Mesodermal cell (in vitro differentiated cells): ENCODE results near the gene RDH12.

Experiments
- H3K27ac ChIP-seq: 2 replicates; pipeline ENCODE4 v1.7.0; 2013; ENCODE audit warnings: mild to moderate bottlenecking, low read depth, low read length, moderate library complexity; ENCODE audit not compliant: severe bottlenecking
- H3K36me3 ChIP-seq: 2 replicates; pipeline ENCODE4 v1.7.1; 2013; ENCODE audit warnings: mild to moderate bottlenecking, low read length, moderate library complexity; ENCODE audit not compliant: control insufficient read depth, insufficient read depth
- H3K4me1 ChIP-seq: one replicate; pipeline ENCODE4 v1.7.1; 2013; ENCODE audit warnings: mild to moderate bottlenecking, low read length; ENCODE audit not compliant: insufficient read depth, control insufficient read depth, poor library complexity, severe bottlenecking
- H3K4me3 ChIP-seq: 2 replicates; pipeline ENCODE4 v1.7.0; 2013; ENCODE audit warnings: low read length, control low read depth, mild to moderate bottlenecking; ENCODE audit not compliant: insufficient read depth, poor library complexity, severe bottlenecking; ENCODE audit errors: extremely low read depth
- H3K9me3 ChIP-seq: 2 replicates; pipeline ENCODE4 v1.7.1; 2013; ENCODE audit warnings: mild to moderate bottlenecking, low read length, moderate library complexity; ENCODE audit not compliant: control insufficient read depth
- WGBS, 2 experiments: methylation state at CpG; one replicate each; pipeline ENCODE4 v1.1.5; 2013; ENCODE audit warnings: missing lambda C conversion rate in 2 of 2; ENCODE audit not compliant: insufficient coverage in 2 of 2; 5-methylcytosine and 5-hydroxymethylcytosine counted together

Gene RDH12

DNA sequence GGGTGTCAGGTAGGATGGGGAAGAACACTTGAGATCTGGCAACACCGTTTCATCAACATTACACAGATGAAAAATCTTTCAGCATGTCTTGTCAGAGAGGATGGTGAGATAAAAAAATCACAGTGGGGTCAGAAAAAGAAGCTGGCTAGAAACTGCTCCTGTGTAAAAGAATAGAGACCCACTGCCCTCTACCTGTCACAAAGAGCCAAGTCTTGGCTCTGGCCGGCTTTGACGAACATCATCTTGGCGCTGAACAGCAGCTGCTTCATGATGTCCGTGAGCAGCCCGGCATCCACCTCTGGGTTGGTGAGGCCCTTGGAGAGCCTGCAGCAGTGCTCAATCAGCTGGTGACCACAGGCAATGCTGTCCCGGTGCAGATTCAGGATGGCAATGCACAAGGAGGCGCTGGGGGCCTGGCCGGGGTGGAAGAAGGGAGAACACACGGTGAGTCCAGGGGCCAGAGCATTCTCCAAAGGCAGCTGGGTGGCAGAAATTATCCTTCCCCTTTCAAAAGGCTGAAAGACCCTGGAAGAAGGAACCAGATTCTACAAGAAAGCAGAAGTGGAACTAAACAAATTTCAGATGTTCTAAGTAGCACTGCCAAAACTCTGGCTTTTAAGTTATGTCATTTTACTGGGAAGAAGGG lies 64.5 kb downstream of the RDH12 start:
- Histone ChIP-seq H3K9me3 (no peaks in the 10 kb centered on the region), H3K4me3 (no peak overlapping the region), H3K36me3 (peaks cover 91% of the 10 kb centered on the region), H3K27ac (no peak overlapping the region), H3K4me1 (no peaks in the 10 kb centered on the region)
- 93 to 99% methylated on average over 7 to 8 of the region's 10 CpGs for WGBS, 2 experiments

DNA sequence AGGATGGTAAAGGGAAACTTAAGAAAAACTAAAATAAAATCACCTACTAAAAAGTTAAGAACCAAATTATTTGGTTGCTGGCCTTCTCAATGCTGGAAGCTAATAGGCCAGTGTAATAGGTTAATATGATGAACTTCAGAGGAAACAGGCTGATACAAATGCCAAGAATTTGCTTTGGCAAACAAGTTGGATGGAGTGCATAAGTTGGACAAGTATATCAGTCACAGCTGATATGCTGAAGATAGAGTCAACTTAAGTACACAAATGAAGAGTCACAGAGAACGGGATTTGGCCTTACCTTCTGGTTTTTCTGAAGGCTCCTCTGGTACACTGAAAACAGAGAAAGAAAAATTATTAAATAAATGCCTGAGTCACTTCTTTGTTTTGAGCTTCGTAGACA lies 66.5 kb downstream of the RDH12 start:
- Histone ChIP-seq H3K36me3 (peaks cover 89% of the 10 kb centered on the region), H3K9me3 (no peaks in the 10 kb centered on the region), H3K4me3 (no peak overlapping the region), H3K27ac (no peak overlapping the region), H3K4me1 (no peaks in the 10 kb centered on the region)
- WGBS, 2 experiments, result 100% methylated on average over 1 of the region's 2 CpGs; no CpG with 5 or more reads in 1 of the 2 experiments

DNA sequence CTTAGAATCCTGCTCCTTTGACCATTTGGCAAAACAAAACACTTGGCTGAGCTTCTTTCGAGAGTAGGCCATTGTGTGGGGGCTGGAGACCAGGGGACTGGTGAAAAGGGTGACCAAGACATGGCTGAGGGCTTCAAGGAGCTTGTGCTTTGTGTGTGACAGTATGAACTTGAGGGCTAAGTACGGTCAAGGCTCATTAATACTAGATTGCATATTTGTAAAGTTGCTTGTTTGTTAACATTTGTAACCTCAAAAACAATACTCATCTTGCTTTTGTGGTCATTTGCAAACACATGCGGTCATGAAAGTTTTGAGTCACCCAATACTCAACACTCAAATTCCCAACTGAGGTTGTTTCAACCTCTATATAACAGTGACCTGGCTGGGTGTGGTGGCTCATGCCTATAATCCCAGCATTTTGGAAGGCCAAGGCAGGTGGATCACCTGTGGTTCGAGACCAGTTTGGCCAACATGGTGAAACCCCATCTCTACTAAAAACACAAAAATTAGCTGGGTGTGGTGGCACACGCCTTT lies 72.2 kb downstream of the RDH12 start:
- no peaks in the 10 kb centered on the region for H3K9me3 ChIP-seq
- 90 to 100% methylated on average over 2 to 3 of the region's 5 CpGs for WGBS, 2 experiments
- no peak overlapping the region for H3K27ac ChIP-seq
- H3K36me3 ChIP-seq, result peaks cover 92% of the 10 kb centered on the region
- no peak overlapping the region for H3K4me3 ChIP-seq
- H3K4me1 ChIP-seq, result no peaks in the 10 kb centered on the region

DNA sequence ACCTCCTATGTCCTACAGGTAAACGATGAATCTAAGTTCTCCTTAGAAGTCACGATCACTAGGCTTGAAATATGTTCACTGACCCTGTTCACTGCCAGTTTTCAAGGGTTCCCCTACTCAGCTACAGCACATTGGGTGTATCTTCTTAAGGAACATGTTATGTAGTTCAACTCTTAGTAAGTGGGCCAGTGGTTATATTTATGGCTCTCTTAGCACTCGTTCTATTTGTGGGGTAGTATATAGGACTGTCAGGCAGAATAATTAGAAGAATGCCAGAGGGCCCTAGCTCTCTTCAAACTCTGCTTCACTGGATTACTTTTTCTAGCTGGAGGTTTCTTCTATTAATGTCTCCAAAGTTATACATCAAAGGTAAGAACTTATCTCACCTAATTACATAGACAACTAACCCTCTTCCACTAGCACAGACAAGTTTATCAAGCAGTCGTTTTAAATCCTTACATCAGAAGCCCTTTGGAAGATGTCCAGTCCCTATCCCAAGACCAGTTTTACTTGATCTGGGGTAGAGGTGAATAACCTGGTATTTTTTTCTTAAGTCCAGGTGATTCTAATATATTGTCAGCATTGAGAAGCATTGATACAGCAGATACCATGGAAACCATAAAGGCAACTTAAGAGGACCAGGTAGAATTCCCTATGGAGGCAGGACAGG lies 75.1 kb downstream of the RDH12 start:
- Histone ChIP-seq H3K9me3 (no peaks in the 10 kb centered on the region), H3K36me3 (peaks cover 95% of the 10 kb centered on the region), H3K27ac (no peak overlapping the region), H3K4me1 (no peaks in the 10 kb centered on the region), H3K4me3 (no peak overlapping the region)
- WGBS, 2 experiments, result 94 to 100% methylated on average over 2 to 3 of the region's 4 CpGs

DNA sequence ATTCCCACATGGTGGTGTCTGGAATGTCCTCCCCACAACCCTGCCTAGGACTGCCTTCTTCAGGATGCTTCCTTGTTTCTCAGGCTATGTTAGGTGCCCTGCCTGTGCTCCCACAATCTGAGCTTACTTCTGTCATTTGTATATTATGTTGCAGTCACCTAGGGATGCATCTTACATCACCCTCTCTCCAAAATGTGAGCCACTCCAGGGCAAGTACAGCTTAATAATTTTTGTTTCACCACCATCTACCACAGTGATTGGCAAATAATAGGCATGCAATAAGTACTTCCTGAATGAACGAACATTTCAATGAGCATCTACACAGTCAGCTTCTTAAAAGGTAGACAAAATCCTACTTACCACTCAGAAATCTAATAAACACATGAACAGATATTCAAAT lies 77.1 kb downstream of the RDH12 start:
- H3K36me3 ChIP-seq, result peaks cover 96% of the 10 kb centered on the region
- WGBS, 2 experiments, result 100% methylated on average over 1 of the region's 1 CpG

DNA sequence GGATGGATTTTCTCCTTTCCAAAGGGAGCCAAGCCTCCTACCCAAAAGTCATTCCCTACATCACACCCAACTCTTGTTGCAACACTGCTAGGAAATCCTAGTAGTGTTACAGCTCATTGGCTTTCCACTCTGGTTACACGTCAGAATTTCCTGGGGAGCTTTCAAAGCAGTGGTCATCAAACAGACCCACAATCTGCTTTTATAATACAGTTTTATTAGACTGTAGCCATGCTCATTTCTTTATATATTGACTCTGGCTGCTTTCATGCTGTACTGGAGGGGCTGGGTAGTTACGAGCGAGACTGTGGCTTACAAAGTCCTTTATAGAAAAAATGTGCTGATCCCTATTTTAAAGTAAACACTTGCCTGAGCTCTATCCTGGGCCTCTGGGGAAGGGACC lies 80.4 kb downstream of the RDH12 start:
- H3K27ac ChIP-seq, result no peak overlapping the region
- no peaks in the 10 kb centered on the region for H3K9me3 ChIP-seq
- 40 to 60% methylated on average over 1 to 2 of the region's 3 CpGs for WGBS, 2 experiments
- no peaks in the 10 kb centered on the region for H3K4me1 ChIP-seq
- peaks cover 95% of the 10 kb centered on the region for H3K36me3 ChIP-seq
- no peak overlapping the region for H3K4me3 ChIP-seq

More for the DNA sequence above, 77.1 kb downstream of the RDH12 start:
- Histone ChIP-seq H3K9me3 (no peaks in the 10 kb centered on the region), H3K4me3 (no peak overlapping the region), H3K27ac (no peak overlapping the region), H3K4me1 (no peaks in the 10 kb centered on the region)
